Hepatocyte (in vitro differentiated cells): ENCODE data around the gene CACNG7.

Experiments
- EZH2phosphoT487 ChIP-seq: fragments of 200-600 bp; sonication (generic); IDR thresholded peaks from one replicate; pipeline ENCODE4 v1.6.1; 2018; ENCODE audit warnings: antibody characterized with exemption, mild to moderate bottlenecking, low read depth, moderate library complexity; ENCODE audit not compliant: unreplicated experiment, severe bottlenecking
- TF ChIP-seq, protein P1 (sequence below): fragments of 200-600 bp; sonication (generic); IDR thresholded peaks from 2 replicates; pipeline ENCODE4 v1.5.1; 2016; ENCODE audit warnings: antibody characterized with exemption, mild to moderate bottlenecking; ENCODE audit not compliant: poor library complexity

DNA sequence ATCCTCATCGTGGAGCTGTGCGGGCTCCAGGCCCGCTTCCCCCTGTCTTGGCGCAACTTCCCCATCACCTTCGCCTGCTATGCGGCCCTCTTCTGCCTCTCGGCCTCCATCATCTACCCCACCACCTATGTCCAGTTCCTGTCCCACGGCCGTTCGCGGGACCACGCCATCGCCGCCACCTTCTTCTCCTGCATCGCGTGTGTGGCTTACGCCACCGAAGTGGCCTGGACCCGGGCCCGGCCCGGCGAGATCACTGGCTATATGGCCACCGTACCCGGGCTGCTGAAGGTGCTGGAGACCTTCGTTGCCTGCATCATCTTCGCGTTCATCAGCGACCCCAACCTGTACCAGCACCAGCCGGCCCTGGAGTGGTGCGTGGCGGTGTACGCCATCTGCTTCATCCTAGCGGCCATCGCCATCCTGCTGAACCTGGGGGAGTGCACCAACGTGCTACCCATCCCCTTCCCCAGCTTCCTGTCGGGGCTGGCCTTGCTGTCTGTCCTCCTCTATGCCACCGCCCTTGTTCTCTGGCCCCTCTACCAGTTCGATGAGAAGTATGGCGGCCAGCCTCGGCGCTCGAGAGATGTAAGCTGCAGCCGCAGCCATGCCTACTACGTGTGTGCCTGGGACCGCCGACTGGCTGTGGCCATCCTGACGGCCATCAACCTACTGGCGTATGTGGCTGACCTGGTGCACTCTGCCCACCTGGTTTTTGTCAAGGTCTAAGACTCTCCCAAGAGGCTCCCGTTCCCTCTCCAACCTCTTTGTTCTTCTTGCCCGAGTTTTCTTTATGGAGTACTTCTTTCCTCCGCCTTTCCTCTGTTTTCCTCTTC, 35.1 kb upstream of the CACNG7 start:
- TF ChIP-seq, protein P1, sequence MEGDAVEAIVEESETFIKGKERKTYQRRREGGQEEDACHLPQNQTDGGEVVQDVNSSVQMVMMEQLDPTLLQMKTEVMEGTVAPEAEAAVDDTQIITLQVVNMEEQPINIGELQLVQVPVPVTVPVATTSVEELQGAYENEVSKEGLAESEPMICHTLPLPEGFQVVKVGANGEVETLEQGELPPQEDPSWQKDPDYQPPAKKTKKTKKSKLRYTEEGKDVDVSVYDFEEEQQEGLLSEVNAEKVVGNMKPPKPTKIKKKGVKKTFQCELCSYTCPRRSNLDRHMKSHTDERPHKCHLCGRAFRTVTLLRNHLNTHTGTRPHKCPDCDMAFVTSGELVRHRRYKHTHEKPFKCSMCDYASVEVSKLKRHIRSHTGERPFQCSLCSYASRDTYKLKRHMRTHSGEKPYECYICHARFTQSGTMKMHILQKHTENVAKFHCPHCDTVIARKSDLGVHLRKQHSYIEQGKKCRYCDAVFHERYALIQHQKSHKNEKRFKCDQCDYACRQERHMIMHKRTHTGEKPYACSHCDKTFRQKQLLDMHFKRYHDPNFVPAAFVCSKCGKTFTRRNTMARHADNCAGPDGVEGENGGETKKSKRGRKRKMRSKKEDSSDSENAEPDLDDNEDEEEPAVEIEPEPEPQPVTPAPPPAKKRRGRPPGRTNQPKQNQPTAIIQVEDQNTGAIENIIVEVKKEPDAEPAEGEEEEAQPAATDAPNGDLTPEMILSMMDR: no peak
- TF ChIP-seq EZH2phosphoT487: no peak
